H9 (cell line): ENCODE results near the gene BCCIP. TPM values are rescaled to one million over a fixed set of nuclear protein-coding genes. Genes with fewer than 3 reads are reported as not detected.

Experiments
- DNase-seq: peaks from one replicate; pipeline ENCODE4 v3.0.0-alpha.2; 2017
- H2AFZ ChIP-seq: one replicate; pipeline ENCODE4 v1.6.1; 2013; ENCODE audit warnings: mild to moderate bottlenecking, low read length, control low read depth, moderate library complexity
- H2AK5ac ChIP-seq: 2 replicates; pipeline ENCODE4 v1.6.1; 2013; ENCODE audit warnings: low read length, control low read depth, mixed read lengths; ENCODE audit not compliant: insufficient read length
- H2BK120ac ChIP-seq: one replicate; pipeline ENCODE4 v1.6.1; 2013; ENCODE audit warnings: low read depth, mild to moderate bottlenecking, low read length, control low read depth, inconsistent platforms; ENCODE audit not compliant: poor library complexity, severe bottlenecking
- H2BK12ac ChIP-seq: 2 replicates; pipeline ENCODE4 v1.6.1; 2013; ENCODE audit warnings: low read length, control low read depth, mixed read lengths, low read depth; ENCODE audit not compliant: insufficient read length
- H2BK15ac ChIP-seq: 2 replicates; pipeline ENCODE4 v1.6.1; 2013; ENCODE audit warnings: low read depth, low read length, control low read depth
- H2BK20ac ChIP-seq: one replicate; pipeline ENCODE4 v1.6.1; 2013; ENCODE audit warnings: low read depth, mild to moderate bottlenecking, low read length, control low read depth, inconsistent platforms; ENCODE audit not compliant: poor library complexity, severe bottlenecking
- H2BK5ac ChIP-seq: 2 replicates; pipeline ENCODE4 v1.6.1; 2013; ENCODE audit warnings: low read length, control low read depth, mixed read lengths; ENCODE audit not compliant: insufficient read length
- H3K14ac ChIP-seq: 2 replicates; pipeline ENCODE4 v1.6.1; 2013; ENCODE audit warnings: low read length, control low read depth; ENCODE audit not compliant: insufficient read depth
- H3K18ac ChIP-seq: 2 replicates; pipeline ENCODE4 v1.6.1; 2013; ENCODE audit warnings: low read depth, mild to moderate bottlenecking, mixed read lengths, low read length, control low read depth; ENCODE audit not compliant: insufficient read length
- H3K23ac ChIP-seq: 2 replicates; pipeline ENCODE4 v1.6.1; 2013; ENCODE audit warnings: low read length, control low read depth, mixed read lengths, low read depth; ENCODE audit not compliant: insufficient read length
- H3K23me2 ChIP-seq: 2 replicates; pipeline ENCODE4 v1.6.1; 2013; ENCODE audit warnings: low read depth, mild to moderate bottlenecking, mixed read lengths, low read length, control low read depth; ENCODE audit not compliant: insufficient read length, poor library complexity, severe bottlenecking
- H3K27ac ChIP-seq: 2 replicates; pipeline ENCODE4 v1.5.1; 2013; ENCODE audit warnings: low read length, control low read depth, mixed read lengths, low read depth; ENCODE audit not compliant: insufficient read length
- H3K27me3 ChIP-seq: 2 replicates; pipeline ENCODE4 v1.6.1; 2013; ENCODE audit warnings: low read length, control low read depth, inconsistent platforms; ENCODE audit not compliant: insufficient read depth
- H3K4ac ChIP-seq: 2 replicates; pipeline ENCODE4 v1.6.1; 2013; ENCODE audit warnings: low read depth, mild to moderate bottlenecking, control low read depth, inconsistent platforms, low read length, moderate library complexity
- H3K4me1 ChIP-seq: 2 replicates; pipeline ENCODE4 v1.6.1; 2013; ENCODE audit warnings: low read length, control low read depth, inconsistent platforms; ENCODE audit not compliant: insufficient read depth
- H3K4me2 ChIP-seq: 2 replicates; pipeline ENCODE4 v1.6.1; 2013; ENCODE audit warnings: low read length, control low read depth, mixed read lengths; ENCODE audit not compliant: insufficient read length, insufficient read depth
- H3K56ac ChIP-seq: 2 replicates; pipeline ENCODE4 v1.6.1; 2013; ENCODE audit warnings: low read depth, mild to moderate bottlenecking, mixed read lengths, low read length, control low read depth; ENCODE audit not compliant: insufficient read length
- H3K79me1 ChIP-seq: 2 replicates; pipeline ENCODE4 v1.6.1; 2013; ENCODE audit warnings: low read depth, mild to moderate bottlenecking, moderate library complexity, low read length, control low read depth, inconsistent platforms; ENCODE audit not compliant: insufficient read depth, poor library complexity, severe bottlenecking
- H3K79me2 ChIP-seq: 2 replicates; pipeline ENCODE4 v1.6.1; 2013; ENCODE audit warnings: low read length, control low read depth, inconsistent platforms; ENCODE audit not compliant: insufficient read depth
- H3K9ac ChIP-seq: 2 replicates; pipeline ENCODE4 v1.6.1; 2013; ENCODE audit warnings: low read length, control low read depth, mixed read lengths; ENCODE audit not compliant: insufficient read length; ENCODE audit errors: extremely low read depth
- H3K9me3 ChIP-seq: one replicate; pipeline ENCODE4 v1.6.1; 2013; ENCODE audit warnings: low read depth, low read length, inconsistent platforms; ENCODE audit not compliant: control insufficient read depth
- H3T11ph ChIP-seq: one replicate; pipeline ENCODE4 v1.6.1; 2013; ENCODE audit warnings: mild to moderate bottlenecking, low read length, control low read depth, inconsistent platforms
- H4K20me1 ChIP-seq: one replicate; pipeline ENCODE4 v1.6.1; 2013; ENCODE audit not compliant: control insufficient read depth, insufficient read length, insufficient read depth
- H4K5ac ChIP-seq: 2 replicates; pipeline ENCODE4 v1.6.1; 2013; ENCODE audit warnings: low read depth, mild to moderate bottlenecking, mixed read lengths, low read length, control low read depth; ENCODE audit not compliant: insufficient read length
- H4K8ac ChIP-seq: replicated peaks from 2 replicates; pipeline ENCODE4 v1.6.1; 2013; ENCODE audit warnings: low read length, control low read depth, mixed read lengths, low read depth; ENCODE audit not compliant: insufficient read length
- H4K91ac ChIP-seq: 2 replicates; pipeline ENCODE4 v1.6.1; 2013; ENCODE audit warnings: low read depth, mild to moderate bottlenecking, moderate library complexity, mixed read lengths, low read length, control low read depth; ENCODE audit not compliant: insufficient read length
- H3K27ac Mint-ChIP-seq, 3 experiments: 2 replicates in 2 of 3; 3 replicates in 1 of 3; pipeline ENCODE4 v1.8.0; 2020 to 2021; ENCODE audit warnings: mixed read lengths in 3 of 3, mild to moderate bottlenecking in 1 of 3, moderate library complexity in 1 of 3
- H3K27me3 Mint-ChIP-seq: 2 replicates; pipeline ENCODE4 v1.8.0; 2021; ENCODE audit warnings: low read depth, mild to moderate bottlenecking, moderate library complexity, mixed read lengths
- H3K36me3 Mint-ChIP-seq, 3 experiments: 2 replicates in 2 of 3; 3 replicates in 1 of 3; pipeline ENCODE4 v1.8.0; 2020 to 2021; ENCODE audit warnings: low read depth in 3 of 3, mixed read lengths in 3 of 3; ENCODE audit not compliant: insufficient read depth in 1 of 3
- H3K4me1 Mint-ChIP-seq, 2 experiments: 2 replicates each; pipeline ENCODE4 v1.8.0; 2020; ENCODE audit warnings: mixed read lengths in 2 of 2
- H3K4me3 Mint-ChIP-seq, 2 experiments: 2 replicates in 1 of 2; 3 replicates in 1 of 2; pipeline ENCODE4 v1.8.0; 2020 to 2021; ENCODE audit warnings: mild to moderate bottlenecking in 2 of 2, mixed read lengths in 2 of 2, moderate library complexity in 1 of 2
- H3K9me3 Mint-ChIP-seq, 2 experiments: 2 replicates in 1 of 2; 3 replicates in 1 of 2; pipeline ENCODE4 v1.8.0; 2020; ENCODE audit warnings: mild to moderate bottlenecking in 2 of 2, mixed read lengths in 2 of 2, moderate library complexity in 1 of 2
- CTCF ChIP-seq: fragments of 200-600 bp; sonication (generic); conservative IDR thresholded peaks from 3 replicates; pipeline ENCODE4 v1.8.0; 2021; ENCODE audit warnings: antibody characterized with exemption, mild to moderate bottlenecking
- WGBS: extraction: QIAGEN DNeasy Blood & Tissue Kit; methylation state at CpG from one replicate; pipeline ENCODE4 v1.1.7; 2013; ENCODE audit warnings: missing lambda C conversion rate, low lambda C conversion rate, mixed read lengths; ENCODE audit not compliant: insufficient read length; ENCODE audit errors: extremely low coverage; 5-methylcytosine and 5-hydroxymethylcytosine counted together
- microRNA-seq: library from miRNA; unstranded; fragments of <30 nt; microRNA quantifications from one replicate; pipeline ENCODE4, GENCODE V29; 2020; ENCODE audit warnings: borderline microRNAs expressed
- total RNA-seq: library from RNA; stranded (reverse); gene quantifications from 2 replicates; pipeline ENCODE4 v1.2.1, GENCODE V29; 2021

BCCIP gene
- total RNA-seq, 1 experiment from 2014 or later: 119 TPM

- H3K56ac ChIP-seq: no peak overlapping the region
- no peak overlapping the region for H3K23ac ChIP-seq
- H3K9me3 ChIP-seq: no peaks in the 10 kb centered on the region
- H2BK20ac ChIP-seq: no peak overlapping the region
- H3K27me3 ChIP-seq: no peaks in the 10 kb centered on the region
- no peak overlapping the region for H3K18ac ChIP-seq
- Mint-ChIP-seq H3K9me3 (peaks cover 2 to 5% of the 10 kb centered on the region in 2 experiments; a peak in 3 of 5 replicates), H3K27ac (no peak overlapping the region), H3K4me1 (peaks cover 27 to 28% of the 10 kb centered on the region in 2 experiments), H3K4me3 (no peak overlapping the region), H3K36me3 (peaks cover 15 to 19% (median 17%) of the 10 kb centered on the region in 3 experiments), H3K27me3 (peaks cover 9% of the 10 kb centered on the region)
- no peaks in the 10 kb centered on the region for H3K79me2 ChIP-seq
- no peak overlapping the region for H2BK120ac ChIP-seq
- H3K4me1 ChIP-seq: peaks cover 7% of the 10 kb centered on the region
- no peak for TF ChIP-seq CTCF
- H3T11ph ChIP-seq: no peak overlapping the region
- no peak overlapping the region for H3K4ac ChIP-seq
- DNase-seq: no peak
- no peak overlapping the region for H4K5ac ChIP-seq
- no peak overlapping the region for H2AFZ ChIP-seq
- no peaks in the 10 kb centered on the region for H4K20me1 ChIP-seq
- H2AK5ac ChIP-seq: no peak overlapping the region
- H2BK15ac ChIP-seq: no peak overlapping the region
- H4K91ac ChIP-seq: no peak overlapping the region
- H2BK12ac ChIP-seq: no peak overlapping the region
- no peak overlapping the region for H3K14ac ChIP-seq
- H3K27ac ChIP-seq: no peak overlapping the region
- no peak overlapping the region for H3K4me2 ChIP-seq
- no peak overlapping the region for H4K8ac ChIP-seq
- no CpG with 5 or more reads among the region's 3 CpGs for WGBS
- H3K79me1 ChIP-seq: no peaks in the 10 kb centered on the region
- H3K23me2 ChIP-seq: peaks cover 2% of the 10 kb centered on the region
- no peak overlapping the region for H3K9ac ChIP-seq
- H2BK5ac ChIP-seq: no peak overlapping the region
These were observed 59.9 kb downstream of the BCCIP start for GRCh38 chr10:125883211-125883610.

Small RNA genes within 50 kb of the gene (microRNA-seq; reads per million reads assigned to microRNA genes)
- not detected for gene MIR4484

Other genes with a start within 250 kb of the BCCIP start
- gene TEX36, start 140.4 kb upstream of the BCCIP start, total RNA-seq: not detected in 2 replicates
- gene EDRF1, start 103.8 kb upstream of the BCCIP start, total RNA-seq: 48.2 and 51.0 TPM in 2 replicates
- not detected in 2 replicates for gene MMP21, start 47.7 kb upstream of the BCCIP start, total RNA-seq
- 41.0 and 42.3 TPM in 2 replicates for gene UROS, start 288 bp upstream of the BCCIP start, total RNA-seq
- gene DHX32, start 57.7 kb downstream of the BCCIP start, total RNA-seq: 10.7 and 12.0 TPM in 2 replicates
- 0.39 and 0.68 TPM in 2 replicates for gene FANK1, start 73.0 kb downstream of the BCCIP start, total RNA-seq